Measurements from ENCODE around the gene PTGES. TPM values are rescaled to one million over a fixed set of nuclear protein-coding genes. Genes with fewer than 3 reads are reported as not detected.

Gene PTGES
- total RNA-seq, 2 experiments from 2014 or later, result not detected

GRCh38 chr9:129701549-129701948, 51.3 kb downstream of the PTGES start:
- no peak for DNase-seq
- ChIA-PET CTCF (no interaction called here), POLR2A (no interaction called here)
- Mint-ChIP-seq H3K9me3 (no peaks in the 10 kb centered on the region), H3K4me1 (peaks cover 5% of the 10 kb centered on the region), H3K27me3 (peaks cover 17% of the 10 kb centered on the region), H3K27ac (no peak overlapping the region), H3K36me3 (ENCODE audit: low read depth) (no peaks in the 10 kb centered on the region), H3K4me3 (no peak overlapping the region)

- ChIA-PET CTCF (no interaction called here), POLR2A (no interaction called here)
- Mint-ChIP-seq H3K27ac (no peak overlapping the region), H3K4me1 (peaks cover 5% of the 10 kb centered on the region), H3K36me3 (ENCODE audit: low read depth) (no peaks in the 10 kb centered on the region), H3K27me3 (peaks cover 18% of the 10 kb centered on the region), H3K4me3 (no peak overlapping the region), H3K9me3 (no peaks in the 10 kb centered on the region)
- no peak for DNase-seq
Observed at GRCh38 chr9:129701054-129701453, 51.8 kb downstream of the PTGES start.

GRCh38 chr9:129698254-129698757, 54.5 kb downstream of the PTGES start:
- H3K36me3 Mint-ChIP-seq (ENCODE audit: low read depth), result no peaks in the 10 kb centered on the region
- H3K27me3 Mint-ChIP-seq, result peaks cover 33% of the 10 kb centered on the region
- H3K27ac Mint-ChIP-seq, result no peak overlapping the region
- no peaks in the 10 kb centered on the region for H3K9me3 Mint-ChIP-seq
- ChIA-PET CTCF (interaction anchor here (1.3 to 1.5 kb wide), 3 partner anchors 12 to 29 kb away, joined by 3 to 6 read pairs (median 4); no protein-coding TSS in a partner anchor), POLR2A (no interaction called here)
- no peak overlapping the region for H3K4me3 Mint-ChIP-seq
- H3K4me1 Mint-ChIP-seq, result peaks cover 5% of the 10 kb centered on the region
- no peak for DNase-seq

DNA sequence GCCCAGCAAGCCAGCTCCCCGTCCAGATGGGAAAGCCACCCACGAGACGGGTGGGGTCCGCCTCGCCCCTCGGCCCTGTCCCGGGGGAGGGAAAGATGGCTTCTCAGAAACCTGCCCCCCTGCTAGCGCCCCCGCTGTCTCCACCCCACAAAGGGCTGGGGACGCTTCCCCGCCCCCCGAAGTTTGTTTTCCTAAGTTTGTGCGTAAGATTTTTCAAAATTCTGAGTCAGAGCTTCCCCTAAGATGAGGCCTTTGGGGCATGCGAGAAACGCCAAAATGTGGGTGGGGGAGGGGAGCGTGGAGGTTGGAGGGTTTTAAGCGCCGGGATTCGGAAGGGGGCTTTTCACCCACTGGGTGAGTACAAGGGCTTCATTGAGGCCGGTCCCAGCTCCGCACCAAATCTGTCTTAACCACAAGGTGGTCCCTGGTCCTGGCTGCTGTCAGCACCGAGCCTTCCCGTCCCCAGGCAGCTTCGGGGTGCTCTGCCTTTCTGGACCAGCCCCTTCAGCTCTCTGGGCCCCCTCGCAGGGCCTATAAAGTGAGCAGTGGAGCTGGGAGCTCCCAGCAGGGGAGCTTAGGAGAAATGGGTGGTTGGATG, 55.1 kb downstream of the PTGES start:
- Mint-ChIP-seq H3K27me3 (peaks cover 33% of the 10 kb centered on the region), H3K27ac (no peak overlapping the region), H3K36me3 (ENCODE audit: low read depth) (no peaks in the 10 kb centered on the region), H3K4me1 (peaks cover 5% of the 10 kb centered on the region), H3K4me3 (no peak overlapping the region), H3K9me3 (no peaks in the 10 kb centered on the region)
- ChIA-PET CTCF (interaction anchor here (1.3 to 1.5 kb wide), 5 partner anchors 12 to 40 kb away, joined by 3 to 8 read pairs (median 4); no protein-coding TSS in a partner anchor), POLR2A (no interaction called here)
- DNase-seq, result no peak

- ChIA-PET CTCF (interaction anchor here (1.3 to 1.5 kb wide), 4 partner anchors 13 to 54 kb away, joined by 3 to 8 read pairs (median 4); no protein-coding TSS in a partner anchor), POLR2A (no interaction called here)
- DNase-seq, result no peak
- H3K36me3 Mint-ChIP-seq (ENCODE audit: low read depth), result no peaks in the 10 kb centered on the region
- H3K9me3 Mint-ChIP-seq, result peaks cover 2% of the 10 kb centered on the region
- peak overlapping the region; percentile 36 for H3K4me3 Mint-ChIP-seq
- H3K27me3 Mint-ChIP-seq, result peaks cover 37% of the 10 kb centered on the region
- H3K4me1 Mint-ChIP-seq, result peaks cover 5% of the 10 kb centered on the region
- peak overlapping the region; percentile 25 for H3K27ac Mint-ChIP-seq
Observed at GRCh38 chr9:129696944-129697655, 55.7 kb downstream of the PTGES start.

DNA sequence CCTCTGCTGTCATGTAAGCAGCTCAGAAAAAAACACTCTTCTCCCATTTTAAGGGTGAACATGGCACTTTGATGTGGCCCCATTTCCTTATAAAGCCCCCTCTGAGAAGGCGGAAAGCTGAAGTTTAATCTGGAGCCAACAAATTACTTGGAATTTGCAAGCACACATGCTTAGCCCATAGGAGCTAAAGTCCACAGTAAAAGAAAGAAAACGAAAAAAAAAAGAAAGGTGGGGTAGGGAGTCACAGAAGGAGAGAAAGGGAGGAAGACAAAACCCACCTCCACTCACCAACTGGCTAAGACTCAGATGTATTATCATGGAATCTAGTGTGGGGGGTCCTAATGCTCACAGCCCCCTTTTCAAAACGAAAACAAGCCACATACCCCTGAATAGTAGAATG, 57.0 kb downstream of the PTGES start:
- Mint-ChIP-seq H3K36me3 (ENCODE audit: low read depth) (no peaks in the 10 kb centered on the region), H3K9me3 (peaks cover 2% of the 10 kb centered on the region), H3K27me3 (peaks cover 37% of the 10 kb centered on the region), H3K27ac (no peak overlapping the region), H3K4me1 (peaks cover 5% of the 10 kb centered on the region), H3K4me3 (no peak overlapping the region)
- CTCF ChIA-PET, result interaction anchor here (0.6 to 1.4 kb wide), 2 partner anchors 55 to 72 kb away, joined by 3 to 4 read pairs; no protein-coding TSS in a partner anchor
- DNase-seq, result no peak
- POLR2A ChIA-PET, result no interaction called here

- Mint-ChIP-seq H3K4me1 (peaks cover 5% of the 10 kb centered on the region), H3K27ac (no peak overlapping the region), H3K9me3 (peaks cover 2% of the 10 kb centered on the region), H3K36me3 (ENCODE audit: low read depth) (no peaks in the 10 kb centered on the region), H3K4me3 (no peak overlapping the region), H3K27me3 (peaks cover 31% of the 10 kb centered on the region)
- ChIA-PET POLR2A (no interaction called here), CTCF (interaction anchor here (1.2 kb wide), 1 partner anchor 28 kb away, joined by 4 read pairs; no protein-coding TSS in a partner anchor)
- no peak for DNase-seq
Observed at GRCh38 chr9:129694243-129694646, 58.6 kb downstream of the PTGES start.

DNA sequence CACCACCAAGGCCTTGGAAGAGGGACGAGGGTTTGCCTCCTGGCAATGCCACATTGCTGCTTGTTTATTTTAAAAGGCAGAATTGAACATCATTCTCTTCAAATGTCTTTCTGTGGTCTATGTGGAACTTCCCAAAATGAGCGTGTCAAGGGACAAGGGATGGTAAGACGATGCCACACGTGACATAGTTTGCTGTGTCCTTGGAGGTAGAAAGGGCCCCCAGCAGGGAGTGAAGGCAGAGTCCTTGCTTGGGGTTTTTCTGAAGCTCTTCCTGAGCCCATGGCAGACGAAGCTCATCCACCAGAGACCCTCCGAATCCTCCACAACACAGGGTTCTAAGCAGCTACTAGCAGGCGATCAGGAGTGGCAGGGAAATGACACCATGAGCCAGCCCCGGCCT, 59.1 kb downstream of the PTGES start:
- H3K9me3 Mint-ChIP-seq, result peaks cover 2% of the 10 kb centered on the region
- H3K36me3 Mint-ChIP-seq (ENCODE audit: low read depth), result no peaks in the 10 kb centered on the region
- DNase-seq, result no peak
- CTCF ChIA-PET, result interaction anchor here (1.2 kb wide), 1 partner anchor 27 kb away, joined by 4 read pairs; no protein-coding TSS in a partner anchor
- H3K27ac Mint-ChIP-seq, result no peak overlapping the region
- peaks cover 5% of the 10 kb centered on the region for H3K4me1 Mint-ChIP-seq
- H3K4me3 Mint-ChIP-seq, result no peak overlapping the region
- peaks cover 28% of the 10 kb centered on the region for H3K27me3 Mint-ChIP-seq
- POLR2A ChIA-PET, result no interaction called here

DNA sequence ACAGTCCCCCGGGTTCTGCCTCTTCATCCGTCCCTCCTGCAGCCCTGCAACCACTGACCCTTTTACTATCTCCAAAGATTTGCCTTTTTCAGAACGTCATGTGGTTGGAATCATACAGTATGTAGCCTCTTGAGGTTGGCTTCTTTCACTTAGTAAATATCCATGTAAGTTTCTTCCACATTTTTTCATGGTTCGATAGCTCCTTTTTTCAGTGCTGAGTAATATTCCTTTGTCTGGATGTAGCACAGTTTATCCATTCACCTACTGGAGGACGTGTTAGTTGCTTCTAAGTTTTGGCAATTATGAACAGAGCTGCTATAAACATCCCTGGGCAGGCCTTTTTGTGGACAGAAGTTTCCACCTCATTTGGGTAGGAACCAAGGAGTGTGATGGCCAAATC, 60.3 kb downstream of the PTGES start:
- ChIA-PET CTCF (interaction anchor here (0.5 to 0.7 kb wide), 2 partner anchors 38 to 559 kb away, joined by 3 to 4 read pairs; no protein-coding TSS in a partner anchor), POLR2A (no interaction called here)
- H3K36me3 Mint-ChIP-seq (ENCODE audit: low read depth), result no peaks in the 10 kb centered on the region

More for the DNA sequence above, 60.3 kb downstream of the PTGES start:
- no peak for DNase-seq
- peaks cover 25% of the 10 kb centered on the region for H3K27me3 Mint-ChIP-seq
- H3K27ac Mint-ChIP-seq, result no peak overlapping the region
- H3K4me3 Mint-ChIP-seq, result no peak overlapping the region
- H3K9me3 Mint-ChIP-seq, result peaks cover 2% of the 10 kb centered on the region
- H3K4me1 Mint-ChIP-seq, result peaks cover 3% of the 10 kb centered on the region

Other genes starting within 250 kb of the PTGES start
- not detected for gene C9orf50, start 131.9 kb downstream of the PTGES start, total RNA-seq
- 10 to 100 TPM; 28.5 to 33.9 TPM for gene NTMT1, start 126.9 kb downstream of the PTGES start, total RNA-seq
- gene ASB6, start 110.9 kb downstream of the PTGES start, total RNA-seq, result 10 to 100 TPM; 24.1 to 26.6 TPM
- gene PRRX2, start 87.4 kb downstream of the PTGES start, total RNA-seq, result under 1 TPM in 1 of 2 experiments, not detected in 1; 0.15 TPM
- gene TOR1B, start 50.1 kb upstream of the PTGES start, total RNA-seq, result 10 to 100 TPM; 21.9 to 27.1 TPM
- 10 to 100 TPM; 52.0 to 58.5 TPM for gene TOR1A, start 71.1 kb upstream of the PTGES start, total RNA-seq
- 10 to 100 TPM; 83.9 to 89.2 TPM for gene C9orf78, start 82.2 kb upstream of the PTGES start, total RNA-seq
- gene USP20, start 82.4 kb upstream of the PTGES start, total RNA-seq, result 100 to 1,000 TPM in 1 of 2 experiments, 10 to 100 TPM in 1; 90.8 to 105 TPM